Hematopoietic multipotent progenitor cell treated with erythropoietin and hydrocortisone succinate and interleukin-3 and kit ligand, for 4 days (in vitro differentiated cells): Measurements from ENCODE around the gene PIGC.

Experiments
- DNase-seq: peaks from one replicate; pipeline ENCODE4 v3.0.0-alpha.2; 2015

PIGC gene

DNA sequence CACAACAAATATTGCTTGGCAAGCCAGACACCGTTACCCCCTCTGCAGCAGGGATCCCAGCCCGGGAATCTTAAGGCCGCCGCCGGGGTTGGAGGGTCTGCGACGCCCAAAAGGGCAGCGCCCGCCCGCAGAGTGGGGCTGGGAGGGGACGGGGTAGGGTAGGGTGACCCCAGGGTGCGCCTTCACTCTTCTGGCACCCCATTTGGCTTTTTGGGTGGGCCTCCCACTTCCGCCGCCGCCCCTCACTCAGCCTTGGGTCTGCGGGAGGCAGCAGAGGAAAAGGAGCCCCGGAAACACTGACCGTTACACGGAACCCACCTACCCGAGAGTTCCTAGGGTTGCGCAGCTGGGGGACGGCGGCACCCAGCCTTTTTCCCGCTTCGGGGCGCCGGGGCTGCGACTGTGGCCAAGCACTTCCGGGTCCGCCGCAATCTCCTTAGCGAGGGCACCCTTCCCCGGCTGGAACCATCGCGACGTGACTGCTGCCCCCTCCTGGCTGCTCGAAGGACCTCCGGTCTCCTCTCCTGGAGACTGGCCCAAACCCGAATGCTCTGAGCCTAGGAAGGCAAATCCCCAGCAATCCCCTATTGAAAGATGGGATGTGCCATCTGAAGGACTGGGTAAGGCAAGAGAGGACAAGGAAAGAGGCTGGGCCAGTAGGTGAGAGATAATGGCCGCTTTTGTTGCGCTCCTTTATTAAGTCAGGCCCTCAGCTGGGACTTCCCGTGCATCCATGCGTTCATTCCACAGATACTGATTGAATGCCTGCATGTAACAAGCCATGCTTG, at the start of gene PIGC:
Gene PIGC, minus strand, starts transcription at position 404 of the 788 bp plus-strand sequence. CDS start 1,447 bp downstream, outside the sequence.
- peak; percentile 97 for DNase-seq

DNA sequence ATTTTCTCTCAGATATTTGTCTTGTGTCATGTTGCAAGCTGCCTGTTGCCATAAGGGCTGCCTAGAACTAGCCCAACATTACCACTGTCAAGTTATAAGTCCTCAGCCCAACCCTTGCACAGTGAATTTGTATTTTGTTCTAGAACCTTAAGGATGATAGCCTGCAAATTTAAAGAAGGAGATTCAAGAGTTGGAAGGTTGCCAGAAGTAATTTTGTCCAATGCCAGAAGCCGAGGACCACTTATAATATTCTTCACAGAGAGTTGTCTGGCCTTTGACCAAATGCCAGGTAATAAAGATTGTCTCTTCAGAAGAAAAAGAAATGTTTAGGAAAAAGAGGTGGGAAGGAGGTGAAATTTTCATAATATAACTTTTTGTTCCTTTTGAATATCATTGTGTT, 48.6 kb upstream of the PIGC start:
- DNase-seq = no peak

DNA sequence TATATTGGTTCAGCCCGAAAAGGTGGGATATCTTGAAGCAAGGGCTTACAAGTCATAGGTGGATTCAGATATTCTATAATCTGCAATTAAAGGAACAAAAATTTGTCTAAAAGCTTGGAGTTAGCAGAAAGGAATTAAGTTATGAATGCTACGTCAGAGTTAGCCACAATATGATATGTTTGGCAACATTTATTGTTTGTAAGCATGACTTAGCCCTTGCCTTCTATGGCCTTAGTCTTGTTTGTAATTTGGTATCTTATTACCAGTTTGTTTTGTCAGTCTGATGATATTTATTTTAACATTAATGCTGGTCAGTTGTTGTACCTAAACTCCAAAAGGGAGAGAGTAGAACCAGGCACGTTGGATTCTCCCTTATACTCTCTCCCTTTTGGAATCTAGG, 46.0 kb upstream of the PIGC start:
- DNase-seq = no peak

DNA sequence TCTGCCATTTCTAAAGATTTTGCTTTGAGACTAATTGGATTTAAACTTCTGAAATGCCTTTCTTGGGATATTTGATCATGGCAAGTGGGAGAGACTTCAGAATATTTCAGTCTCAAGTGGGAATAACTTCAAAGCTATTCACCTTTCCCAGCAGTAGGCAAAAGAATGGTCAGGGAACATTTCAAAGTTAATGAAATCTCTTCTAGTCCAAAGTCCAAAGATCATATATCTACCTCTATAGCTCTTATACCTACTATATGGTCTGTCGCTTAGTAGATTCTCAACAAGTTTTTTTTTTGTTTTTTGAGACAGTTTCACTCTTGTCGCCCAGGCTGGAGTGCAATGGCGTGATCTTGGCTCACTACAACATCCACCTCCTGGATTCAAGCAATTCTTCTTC, 44.5 kb upstream of the PIGC start:
- DNase-seq = no peak

DNA sequence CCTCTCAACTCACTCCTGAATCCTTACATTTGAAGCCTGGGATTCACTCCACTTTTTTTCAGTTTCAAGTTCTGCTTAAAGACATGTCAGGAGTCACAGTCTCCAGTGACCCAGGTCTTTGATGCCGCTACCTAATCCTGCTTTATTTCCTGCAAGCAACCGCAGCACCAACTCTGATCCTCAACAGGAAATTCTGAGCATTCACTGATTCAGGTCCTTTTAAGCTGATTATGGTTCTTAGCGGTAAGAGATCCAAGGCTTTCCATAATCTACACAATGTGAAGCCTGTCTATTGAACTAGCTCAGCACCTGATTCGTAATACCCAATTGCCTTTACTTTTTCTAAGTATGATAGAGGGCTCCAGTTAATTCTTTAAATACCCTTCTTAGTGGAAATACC, 43.7 kb upstream of the PIGC start:
- DNase-seq = peak; percentile 28

DNA sequence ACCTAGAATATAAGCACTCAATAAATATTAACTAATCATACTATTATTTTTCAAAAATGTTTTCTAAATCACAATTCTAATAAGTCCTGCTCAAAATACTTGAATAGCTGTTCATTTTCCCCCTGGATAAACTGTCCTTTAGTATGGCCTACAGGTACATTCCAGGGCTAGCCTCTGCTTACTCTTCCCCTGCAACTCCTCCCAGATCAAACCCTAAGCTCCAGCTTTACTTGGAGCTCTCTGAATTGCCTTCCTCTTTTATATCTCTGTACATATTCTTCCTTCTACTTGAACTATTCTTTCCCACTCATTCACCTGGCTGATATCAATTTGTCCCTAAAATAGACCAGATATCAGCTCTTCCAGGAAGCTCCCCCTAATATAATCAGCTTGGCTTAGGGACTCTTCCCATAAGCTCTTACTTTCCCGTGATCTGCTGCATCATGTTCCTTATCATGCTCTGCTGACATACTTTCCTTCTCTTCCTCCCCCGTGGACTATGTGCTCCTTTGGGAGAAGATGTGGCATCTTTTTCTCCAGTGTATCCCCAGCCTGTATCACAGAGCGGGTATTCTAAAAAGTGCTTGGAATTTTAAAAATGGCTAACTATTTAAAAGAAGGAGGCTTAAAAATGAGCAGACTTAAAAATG, 43.1 kb upstream of the PIGC start:
- DNase-seq = no peak

DNA sequence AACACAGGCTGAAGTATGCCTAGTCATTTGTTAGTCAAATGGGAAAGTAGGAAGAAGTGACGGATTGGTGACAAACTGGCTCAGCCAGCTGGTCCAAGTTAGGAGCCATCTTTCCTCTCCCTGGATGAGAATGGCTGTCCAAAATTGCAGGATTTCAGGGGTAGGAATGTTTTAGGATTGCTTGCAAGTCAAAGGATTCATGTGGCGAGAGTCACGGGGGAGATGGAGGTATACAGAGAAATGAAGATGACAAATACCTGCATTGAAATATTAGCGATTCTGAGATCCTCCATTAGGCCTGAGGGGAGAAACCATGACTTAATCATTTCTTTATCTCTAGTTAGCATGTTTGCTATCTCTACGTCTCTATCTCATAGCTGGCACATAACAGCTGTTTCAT, 41.8 kb upstream of the PIGC start:
- no peak for DNase-seq

DNA sequence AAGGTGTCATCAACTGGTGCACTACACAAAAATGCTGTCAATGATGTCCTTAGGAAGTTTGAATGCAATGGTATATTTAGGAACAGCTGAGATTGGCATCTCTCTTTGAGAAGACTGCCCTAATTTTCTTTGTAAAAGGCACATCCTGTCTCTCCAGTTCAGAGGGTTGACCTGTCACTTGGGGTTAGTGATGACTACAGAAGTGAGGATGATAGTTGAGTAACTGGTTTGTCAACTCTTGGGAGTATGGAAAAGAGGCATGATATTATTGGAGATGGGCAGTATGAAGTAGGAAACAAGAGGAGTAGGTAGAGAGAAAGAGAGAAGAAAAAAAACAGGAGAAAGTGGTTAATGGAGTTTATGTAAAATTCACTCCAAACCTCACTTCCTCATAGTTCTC, 40.4 kb upstream of the PIGC start:
- no peak for DNase-seq

DNA sequence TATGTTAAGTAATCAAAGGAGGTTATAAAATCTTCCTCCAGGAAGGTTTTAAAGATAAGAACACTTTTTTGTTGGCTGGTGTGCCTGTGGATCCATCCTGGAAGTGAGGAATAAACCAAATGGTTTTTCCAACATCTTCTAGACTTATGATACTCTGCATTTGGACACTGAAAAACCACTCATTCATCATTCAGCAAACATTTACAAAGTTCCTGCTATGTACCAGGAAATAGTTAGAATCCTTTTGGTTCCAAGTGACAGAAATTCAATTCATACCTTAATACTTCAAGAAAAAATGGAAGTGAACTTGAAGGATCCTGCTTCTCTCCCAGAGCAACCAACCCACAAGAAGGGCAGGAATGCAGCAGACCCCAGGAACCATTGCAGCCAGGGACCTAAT, 39.6 kb upstream of the PIGC start:
- DNase-seq = no peak

DNA sequence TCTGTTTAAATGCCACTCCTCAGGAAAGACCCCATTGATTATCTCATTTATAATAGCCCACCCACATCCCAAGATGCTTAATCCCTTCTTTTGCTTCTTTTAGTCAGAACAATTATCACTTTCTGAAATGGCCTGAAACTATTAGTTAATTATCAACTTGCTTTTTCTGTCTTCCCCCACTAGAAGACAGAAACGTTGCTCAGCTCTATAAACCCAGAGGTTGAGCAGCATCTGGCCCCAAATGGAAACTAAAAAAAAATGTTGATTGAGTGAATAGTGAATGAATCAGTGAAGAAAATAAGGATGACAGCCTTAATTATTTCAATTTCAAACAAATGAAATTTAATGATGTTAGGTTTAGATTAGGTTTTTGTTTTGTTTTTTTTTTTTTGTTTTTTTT, 38.2 kb upstream of the PIGC start:
- no peak for DNase-seq

DNA sequence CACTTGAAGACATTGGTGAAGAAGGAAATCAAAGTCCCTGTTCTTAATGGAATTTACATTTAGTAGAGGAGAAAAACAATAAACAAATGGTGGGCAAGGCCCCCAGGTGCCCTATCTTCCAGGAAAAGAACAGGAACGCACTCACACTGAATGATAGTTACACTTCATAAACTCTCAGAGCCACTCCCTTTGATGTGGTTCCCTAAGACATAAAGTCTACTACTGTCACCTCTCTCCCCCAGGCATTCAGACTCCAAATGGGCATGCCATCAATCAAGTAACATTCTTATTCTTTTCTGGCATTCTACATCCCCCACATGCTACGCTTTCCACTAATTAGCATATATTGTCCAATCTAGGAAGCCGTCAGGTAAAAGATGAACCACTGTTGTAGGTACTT, 36.6 kb upstream of the PIGC start:
- DNase-seq = no peak

DNA sequence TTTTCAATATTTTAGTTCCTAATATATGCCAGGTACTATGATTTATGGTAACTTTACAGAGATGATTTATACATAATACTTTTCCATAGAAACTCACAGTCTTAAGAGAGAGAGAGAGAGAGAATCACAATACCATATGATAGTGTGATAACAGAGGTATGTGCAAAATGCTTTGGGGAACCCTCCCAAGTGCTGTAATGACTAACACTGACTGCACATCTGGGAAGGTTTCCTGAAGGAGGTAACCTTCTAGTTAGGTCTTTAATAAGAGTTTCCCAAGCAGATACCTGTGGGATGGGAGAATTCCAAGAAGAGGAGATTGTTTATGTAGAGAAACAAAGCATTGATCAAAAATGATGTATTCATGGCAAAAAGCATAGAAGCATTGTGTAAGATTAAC, 34.6 kb upstream of the PIGC start:
- DNase-seq = no peak

DNA sequence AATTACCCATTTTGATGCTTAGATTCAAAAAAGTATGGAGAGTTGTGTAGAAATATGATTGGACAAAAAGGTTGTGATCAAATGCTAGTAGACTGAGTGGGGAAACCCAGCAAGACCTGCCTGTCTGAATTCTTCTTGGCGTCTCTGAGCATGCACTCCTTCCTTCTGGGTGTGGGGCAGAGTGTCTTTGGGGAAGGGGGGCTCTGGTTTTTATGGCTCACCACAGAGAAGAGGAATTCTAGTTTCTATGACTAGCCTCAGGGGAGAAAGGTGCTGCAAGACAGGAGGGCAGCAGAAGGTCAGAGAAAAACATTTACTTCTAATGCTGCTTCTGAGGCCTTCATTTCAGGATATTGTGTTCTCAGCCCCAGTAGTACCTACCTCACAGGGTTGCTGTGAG, 33.9 kb upstream of the PIGC start:
- DNase-seq = no peak

DNA sequence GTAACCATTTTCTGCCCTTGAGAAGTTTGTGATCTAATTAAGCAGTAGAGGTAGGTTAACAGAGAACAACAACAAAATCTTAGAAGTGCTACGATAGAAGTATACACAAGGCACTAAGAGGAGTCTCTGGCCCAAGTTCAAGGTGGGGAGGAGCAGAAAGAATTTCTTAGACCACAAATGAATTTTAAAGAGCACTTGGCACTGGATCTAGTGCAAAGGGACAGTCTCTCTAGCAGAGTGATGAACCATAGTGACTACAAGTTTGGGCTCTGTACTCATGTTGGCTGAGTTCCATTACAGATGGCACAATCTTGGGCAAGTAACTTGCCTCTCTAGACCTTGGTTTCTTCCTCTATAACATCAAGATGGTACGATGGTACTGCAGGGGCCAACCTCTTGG, 33.3 kb upstream of the PIGC start:
- DNase-seq = no peak

DNA sequence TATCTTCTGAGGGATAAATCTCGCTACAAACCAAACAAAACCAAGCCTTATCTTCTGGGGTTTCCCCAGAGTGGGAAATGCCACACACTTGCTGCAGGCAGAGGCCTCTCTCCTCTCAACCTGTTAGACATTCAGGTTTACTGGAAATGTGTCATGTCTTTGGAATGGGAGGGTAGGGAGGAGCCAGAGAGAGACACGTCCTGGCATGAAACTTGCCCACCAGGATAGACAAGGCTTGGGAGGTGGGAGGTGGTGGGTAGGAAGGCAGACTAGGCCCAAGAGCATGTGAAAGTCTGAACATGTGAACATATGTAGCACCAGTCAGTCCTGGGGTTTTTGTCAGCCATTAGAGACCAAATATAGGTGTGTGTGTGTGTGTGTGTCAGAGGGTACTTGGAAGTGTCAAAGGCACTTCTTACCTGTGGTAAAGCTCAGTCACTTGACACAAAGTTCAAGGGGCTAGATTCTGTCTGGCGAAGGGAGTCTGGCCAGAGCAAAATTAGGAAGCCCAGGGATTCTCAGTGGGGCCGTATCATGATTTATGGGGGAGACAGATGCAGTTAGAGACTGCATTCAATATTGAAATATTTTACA, 32.4 kb upstream of the PIGC start:
- no peak for DNase-seq

DNA sequence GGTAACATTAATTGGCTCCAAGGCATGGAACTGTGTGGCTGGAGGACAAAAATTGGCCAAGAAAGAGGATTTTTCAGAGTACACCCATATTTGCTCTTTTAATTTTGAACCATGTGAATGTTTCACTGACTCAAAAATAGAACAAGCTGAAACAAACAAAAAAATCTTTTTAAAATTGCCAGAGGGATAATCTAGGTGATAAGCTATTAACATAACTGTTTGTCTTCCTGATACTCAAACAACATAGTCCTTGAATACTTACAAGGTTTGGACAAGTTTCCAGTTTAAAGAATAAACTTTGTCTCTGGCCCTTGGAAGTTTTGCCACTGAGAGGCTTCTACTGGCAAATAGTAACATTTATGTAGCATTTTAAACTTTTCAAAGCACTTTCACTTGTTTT, 30.0 kb upstream of the PIGC start:
- no peak for DNase-seq

DNA sequence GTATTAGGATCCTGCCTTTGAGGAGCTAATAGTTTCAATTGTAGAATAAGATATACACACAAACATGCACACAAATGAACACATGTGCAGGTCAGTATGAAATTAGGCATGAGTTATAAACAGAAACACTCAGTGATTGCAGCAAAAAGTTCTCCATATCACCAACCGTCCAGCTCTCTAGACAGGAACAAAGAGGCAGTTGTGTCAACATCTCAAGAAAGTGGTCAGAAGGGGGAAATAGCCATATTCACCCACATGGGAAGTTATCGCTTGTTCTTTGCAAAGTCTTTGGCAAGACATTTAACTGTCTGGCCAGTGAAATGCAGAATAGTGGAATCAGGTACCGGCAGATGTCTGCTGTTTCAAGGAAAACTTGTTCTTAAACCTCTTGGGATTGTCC, 29.4 kb upstream of the PIGC start:
- DNase-seq = peak; percentile 88

DNA sequence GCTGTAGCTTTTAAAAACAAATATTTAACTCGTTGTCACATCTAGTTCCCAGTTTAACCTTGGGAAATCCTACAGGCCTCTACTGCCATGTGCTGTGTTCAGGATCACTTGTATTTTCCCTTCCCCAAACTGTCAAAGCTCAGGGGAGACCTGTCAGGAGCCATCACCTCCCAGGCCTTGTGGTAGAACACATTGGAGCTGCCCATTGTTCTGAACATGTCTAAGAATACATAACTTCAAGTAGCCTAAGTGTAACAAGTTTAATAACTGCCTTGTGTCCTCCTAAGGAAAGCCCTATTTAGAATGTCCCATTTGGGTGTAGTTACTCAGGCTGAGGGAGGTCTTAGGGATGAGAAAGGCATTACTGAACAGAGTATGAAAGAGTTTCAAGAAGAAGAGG, 28.6 kb upstream of the PIGC start:
- no peak for DNase-seq

DNA sequence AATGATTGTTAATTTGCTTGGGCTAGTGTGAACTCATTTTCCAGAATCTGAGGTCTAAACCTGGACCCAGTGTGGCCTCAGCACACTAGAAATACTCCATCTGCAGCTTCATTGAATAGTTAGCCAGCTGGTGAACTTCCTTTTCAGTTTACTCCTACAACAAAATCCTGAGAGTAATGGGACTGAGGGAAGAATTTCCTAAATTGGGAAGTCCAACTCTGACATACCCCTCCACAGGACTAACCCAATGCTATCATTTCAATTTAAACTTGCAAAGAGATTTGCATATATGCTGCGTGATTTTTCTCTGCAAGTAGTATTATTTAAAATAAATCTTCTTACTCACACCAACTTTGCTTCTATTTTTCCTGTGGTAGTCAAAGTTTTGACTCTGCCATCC, 27.8 kb upstream of the PIGC start:
- DNase-seq = no peak

DNA sequence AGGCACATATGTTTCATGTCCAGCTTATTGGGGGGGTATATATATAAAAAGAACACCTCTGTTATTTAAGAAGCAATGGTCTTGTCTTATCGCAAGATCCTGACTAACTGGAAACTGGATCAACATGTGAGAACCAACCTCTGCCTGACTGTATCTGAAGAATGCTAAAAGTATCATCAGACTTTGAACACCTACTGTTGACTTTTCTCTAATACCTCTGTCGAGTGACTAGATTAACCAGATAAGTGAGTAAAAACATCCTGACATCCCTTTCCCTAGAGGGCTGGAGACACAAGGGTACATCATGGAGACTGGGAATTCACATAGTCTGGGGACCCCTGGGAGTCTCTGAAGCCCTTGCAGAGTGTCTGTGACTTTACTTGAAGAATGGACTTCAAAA, 26.3 kb upstream of the PIGC start:
- no peak for DNase-seq

DNA sequence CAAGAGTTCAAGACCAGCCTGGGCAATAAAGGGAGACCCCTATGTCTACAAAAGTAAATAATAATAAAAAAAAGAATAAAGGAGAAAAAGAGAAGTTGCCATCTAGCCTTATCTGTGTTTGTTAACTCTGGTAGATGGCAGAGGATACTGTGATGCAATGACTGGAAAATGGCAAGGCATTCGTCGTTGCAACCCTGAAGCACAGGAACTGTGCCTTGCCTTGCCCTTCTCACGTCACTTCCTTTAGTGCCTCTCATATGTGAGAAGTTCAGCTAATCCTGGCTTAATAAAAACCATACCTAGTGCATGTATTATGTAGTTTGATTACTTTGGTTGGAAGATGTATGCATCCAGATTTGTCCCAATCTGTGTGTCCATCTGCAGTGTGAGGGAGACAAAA, 25.8 kb upstream of the PIGC start:
- DNase-seq = peak; percentile 70

DNA sequence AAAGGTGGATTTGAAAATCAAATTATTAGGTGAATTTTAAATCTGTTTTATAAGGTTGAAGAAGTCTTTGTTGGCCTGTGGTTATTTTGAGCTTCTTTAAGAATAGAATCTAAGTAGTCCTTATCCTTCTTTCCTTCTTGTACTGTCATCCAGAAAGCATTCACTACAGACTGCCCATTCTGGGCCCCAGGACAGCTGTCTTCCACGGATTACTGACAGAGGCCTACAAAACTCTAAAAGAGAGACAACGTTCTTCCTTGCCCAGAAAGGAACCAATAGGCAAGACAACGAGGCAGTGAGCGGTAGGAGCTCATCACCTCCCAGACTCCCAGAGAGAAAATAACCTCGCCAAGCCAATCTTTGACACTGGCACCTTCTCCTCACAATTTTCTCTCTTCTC, 24.4 kb upstream of the PIGC start:
- no peak for DNase-seq

DNA sequence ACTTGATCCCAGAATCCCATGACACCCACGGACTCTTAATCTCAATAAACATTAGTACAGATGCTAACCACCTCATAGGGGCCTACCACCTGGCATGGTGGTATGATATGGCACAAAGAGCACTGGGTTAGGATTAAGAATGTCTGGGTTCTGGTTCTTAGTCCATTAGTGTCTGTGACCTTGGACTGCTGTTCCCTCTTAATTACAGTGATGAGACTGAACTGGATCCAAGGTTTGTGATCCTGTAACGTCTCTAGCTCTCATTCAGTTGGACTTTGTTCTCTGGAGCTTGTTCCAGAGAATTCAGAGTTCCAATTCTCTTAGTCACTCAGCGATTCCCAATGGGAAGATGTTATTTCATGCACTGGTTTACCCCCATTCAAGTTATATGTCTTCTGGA, 23.6 kb upstream of the PIGC start:
- no peak for DNase-seq

DNA sequence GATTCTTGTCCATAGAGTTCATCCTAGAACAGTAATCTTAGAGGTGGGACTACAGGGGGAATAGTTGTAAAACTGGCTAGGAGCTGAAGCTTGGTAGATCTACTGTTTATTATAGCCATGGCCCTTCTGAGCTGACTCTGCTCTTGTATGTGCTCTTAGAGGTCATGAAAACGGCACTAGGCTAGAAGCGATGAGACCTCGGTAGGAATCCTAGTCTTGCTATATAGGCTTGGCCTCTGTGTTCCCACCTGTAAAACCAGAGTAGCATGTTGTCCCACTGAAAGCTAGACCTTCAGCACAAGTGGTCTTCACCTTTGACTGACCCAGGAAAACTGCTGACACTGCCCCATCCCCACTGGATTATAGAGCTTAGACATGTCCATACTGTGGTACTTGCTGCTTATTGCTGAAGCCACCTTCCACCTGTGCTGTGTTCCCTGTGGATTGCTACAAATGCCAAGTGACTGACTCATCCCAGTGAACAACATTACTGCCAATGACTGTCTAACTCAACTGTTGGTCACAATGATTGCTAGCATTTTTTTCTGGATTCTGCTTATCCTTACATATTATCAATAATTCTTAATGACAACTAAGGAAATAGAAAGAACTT, 23.0 kb upstream of the PIGC start:
- no peak for DNase-seq
